AG09309 (cell line): ENCODE measurements around the gene HLA-G.

Experiments
- DNase-seq: peaks from one replicate; pipeline ENCODE4 v3.0.0-alpha.2; 2010; ENCODE audit warnings: low read depth
- H3K4me3 ChIP-seq: 2 replicates; pipeline ENCODE4 v1.5.1; 2011; ENCODE audit warnings: mild to moderate bottlenecking, low read depth, low read length, moderate library complexity; ENCODE audit not compliant: control insufficient read depth
- CTCF ChIP-seq: IDR thresholded peaks from 2 replicates; pipeline ENCODE4 v1.5.1; 2011; ENCODE audit warnings: mild to moderate bottlenecking, low read depth, low read length, inconsistent platforms; ENCODE audit not compliant: insufficient read depth, control insufficient read depth; ENCODE audit errors: missing control alignments

HLA-G gene

GRCh38 chr6:29814379-29815117 is 13.1 kb upstream of the HLA-G start:
- H3K4me3 ChIP-seq: no peak overlapping the region
- TF ChIP-seq CTCF: no peak
- DNase-seq: no peak

DNA sequence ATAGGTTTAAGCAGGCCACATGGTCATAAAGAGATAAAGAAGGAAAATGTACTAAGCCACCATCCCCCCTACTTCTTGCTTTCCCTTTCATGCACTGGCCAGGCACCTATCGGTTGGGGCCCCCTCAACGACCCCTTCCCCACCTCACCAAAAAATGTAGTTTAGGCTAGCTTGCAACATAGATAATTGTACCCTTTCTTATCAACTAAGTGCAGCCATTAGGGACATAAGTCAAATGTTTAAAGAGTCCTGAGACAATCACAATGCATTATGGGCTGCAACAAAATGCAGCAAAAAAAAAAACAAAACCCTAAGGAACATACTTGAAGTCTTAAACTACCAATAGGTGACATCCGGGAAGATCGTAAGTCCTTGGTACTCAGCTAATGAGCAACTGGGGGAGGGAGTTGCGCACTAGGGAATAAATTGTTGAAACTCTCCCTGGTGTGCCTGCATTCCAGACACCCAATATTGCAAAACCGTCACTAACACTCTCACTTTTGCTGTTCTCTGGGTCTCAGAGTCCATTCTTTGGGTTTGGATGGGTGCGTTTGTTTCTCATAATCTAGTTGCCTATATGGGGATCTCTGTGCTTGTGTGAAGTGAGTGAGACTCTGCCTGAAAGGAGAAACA is 12.4 kb upstream of the HLA-G start:
- DNase-seq: no peak
- H3K4me3 ChIP-seq: no peak overlapping the region
- TF ChIP-seq CTCF: no peak

DNA sequence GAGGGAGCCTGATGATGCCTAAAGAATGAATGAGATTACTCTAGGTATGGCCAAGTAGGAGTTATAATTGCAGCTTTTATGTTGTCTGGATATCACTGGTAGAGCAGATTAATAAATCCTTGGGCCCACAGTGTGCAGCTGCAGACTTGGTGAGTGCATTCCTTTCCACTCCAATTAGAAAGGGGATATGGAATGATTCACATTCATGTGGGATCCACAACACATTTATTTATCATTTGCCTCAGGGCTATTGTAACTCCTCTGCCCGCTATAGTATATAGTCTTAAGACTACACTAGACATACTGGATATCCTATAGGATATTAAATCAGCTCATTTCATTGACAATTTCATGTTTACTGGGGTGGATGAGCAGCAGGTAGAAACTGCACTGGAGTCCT is 11.6 kb upstream of the HLA-G start:
- TF ChIP-seq CTCF: no peak
- no peak overlapping the region for H3K4me3 ChIP-seq
- DNase-seq: no peak

DNA sequence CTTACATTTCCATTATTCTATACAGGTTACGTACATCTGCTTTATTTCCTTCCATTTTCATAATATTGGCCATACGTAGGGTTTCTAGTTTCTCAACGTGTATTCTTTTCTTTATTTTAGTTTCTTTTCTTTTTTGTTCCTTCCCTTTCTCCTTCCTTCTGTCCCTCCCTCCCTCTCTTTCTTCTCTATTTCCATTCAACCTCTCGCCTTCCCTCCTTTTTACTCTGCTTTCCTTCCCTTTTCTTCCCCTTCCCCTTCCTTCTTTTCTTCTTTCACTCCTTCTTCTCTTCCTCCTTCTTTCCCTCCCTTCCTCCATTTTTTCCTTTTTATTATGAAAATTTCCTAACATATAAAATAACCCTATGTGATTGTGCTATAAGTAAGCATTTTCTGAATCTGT is 8.7 kb upstream of the HLA-G start:
- no peak overlapping the region for H3K4me3 ChIP-seq
- no peak for TF ChIP-seq CTCF
- DNase-seq: no peak

DNA sequence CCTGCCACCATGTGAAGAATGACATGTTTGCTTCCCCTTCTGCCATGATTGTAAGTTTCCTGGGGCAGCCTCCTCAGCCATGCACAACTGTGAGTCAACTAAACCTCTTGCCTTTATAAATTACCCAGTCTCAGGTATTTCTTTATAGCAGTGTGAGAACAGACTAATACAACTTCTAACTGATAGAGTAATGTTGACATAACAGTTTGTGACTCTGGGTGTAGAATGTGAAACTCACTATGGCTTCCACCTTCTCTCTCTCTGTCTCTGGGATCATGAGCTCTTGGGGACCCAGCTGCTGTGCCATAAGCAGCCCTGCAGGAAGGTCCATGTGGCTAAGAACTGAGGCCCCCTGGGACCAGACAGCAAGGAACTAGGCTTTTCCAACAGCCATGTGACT is 3.5 kb upstream of the HLA-G start:
- no peak for TF ChIP-seq CTCF
- H3K4me3 ChIP-seq: no peak overlapping the region
- DNase-seq: no peak

DNA sequence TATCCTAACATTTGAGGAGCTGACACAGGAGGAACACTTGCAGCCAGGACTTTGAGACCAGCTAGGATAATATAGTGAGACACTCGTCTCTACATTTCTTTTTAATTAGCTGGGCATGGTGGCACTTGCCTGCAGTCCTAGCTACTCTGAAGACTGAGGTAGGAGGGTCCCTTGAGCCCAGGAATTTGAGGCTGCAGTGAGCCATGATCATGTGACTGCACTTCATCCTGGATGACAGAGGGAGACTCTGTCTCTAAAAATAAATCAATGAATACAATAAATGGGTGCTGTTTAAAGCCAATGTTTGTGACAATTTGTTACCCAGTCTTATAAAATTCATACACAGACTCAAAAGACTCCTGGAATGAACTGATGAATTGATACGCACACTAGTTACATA is 1.8 kb upstream of the HLA-G start:
- no peak overlapping the region for H3K4me3 ChIP-seq
- no peak for DNase-seq
- no peak for TF ChIP-seq CTCF

DNA sequence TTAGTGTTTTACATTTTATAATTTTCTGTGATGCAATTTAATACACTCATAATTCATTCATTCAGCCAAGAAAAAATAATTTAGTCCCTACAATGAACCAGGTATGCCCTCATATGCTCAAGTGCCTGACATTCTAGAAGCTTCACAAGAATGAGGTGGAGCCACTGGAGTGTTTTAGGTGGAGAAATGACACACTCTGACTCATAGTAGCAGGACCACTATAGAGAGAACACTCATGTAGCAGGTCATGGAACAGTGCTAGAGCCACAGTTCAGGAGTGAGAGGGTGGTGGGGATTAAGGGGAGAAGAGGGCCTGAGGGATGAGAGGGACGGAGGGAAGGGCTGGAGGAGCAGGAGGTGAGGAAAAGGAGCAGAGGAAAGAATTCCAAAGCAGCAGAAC is 1.4 kb upstream of the HLA-G start:
- no peak overlapping the region for H3K4me3 ChIP-seq
- no peak for TF ChIP-seq CTCF
- DNase-seq: no peak
